Stimulated activated CD8-positive, alpha-beta memory T cell treated with anti-CD3 and anti-CD28 coated beads, Interleukin-7, amount 100 ng/mL, for 1 hour (primary cell): ENCODE data around the gene SCRN1.
"Not testable (repeated sequence)": the region's sequence is repeated elsewhere in the genome, so short reads cannot be mapped to it uniquely, and the experiment has no call there.

Source experiments
- DNase-seq, 2 donors: peaks; one replicate each; pipeline ENCODE4 v3.0.0-alpha.2; 2020; ENCODE audit warnings: low read depth in 2 of 2

SCRN1 gene

DNA sequence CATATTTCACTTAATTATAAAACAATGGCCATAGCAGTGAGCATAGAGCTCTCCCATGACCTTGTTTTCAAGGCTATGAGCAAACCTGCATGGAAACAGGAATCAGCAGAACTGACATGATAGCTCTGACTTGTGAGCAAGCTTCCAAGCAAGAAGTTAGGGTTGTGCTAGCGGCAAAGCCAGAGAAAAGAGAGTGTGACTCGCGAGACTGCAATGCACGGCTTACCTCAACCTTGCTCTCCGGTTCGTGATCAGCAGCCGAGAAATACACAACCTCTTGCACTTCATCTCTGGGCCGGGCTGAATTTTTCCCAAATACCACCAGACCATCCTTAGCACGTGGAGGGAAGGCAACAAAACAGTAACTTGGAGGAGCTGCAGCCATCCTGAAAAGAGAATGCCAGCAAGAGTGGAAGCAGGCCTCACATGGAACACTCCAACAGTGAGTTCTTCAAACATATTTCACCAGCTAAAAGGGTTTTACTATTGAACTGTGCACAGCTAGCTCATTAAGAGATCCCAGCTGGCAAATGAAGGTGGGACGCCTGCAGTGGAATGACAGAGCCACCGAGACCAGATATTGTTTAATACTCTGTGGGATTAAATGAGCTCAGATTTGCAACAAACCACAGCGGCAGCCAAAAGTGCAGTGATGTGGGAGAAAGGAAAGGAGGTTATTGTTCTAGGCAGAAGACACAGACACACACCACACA, 20.8 kb downstream of the SCRN1 start:
- no peak for DNase-seq

DNA sequence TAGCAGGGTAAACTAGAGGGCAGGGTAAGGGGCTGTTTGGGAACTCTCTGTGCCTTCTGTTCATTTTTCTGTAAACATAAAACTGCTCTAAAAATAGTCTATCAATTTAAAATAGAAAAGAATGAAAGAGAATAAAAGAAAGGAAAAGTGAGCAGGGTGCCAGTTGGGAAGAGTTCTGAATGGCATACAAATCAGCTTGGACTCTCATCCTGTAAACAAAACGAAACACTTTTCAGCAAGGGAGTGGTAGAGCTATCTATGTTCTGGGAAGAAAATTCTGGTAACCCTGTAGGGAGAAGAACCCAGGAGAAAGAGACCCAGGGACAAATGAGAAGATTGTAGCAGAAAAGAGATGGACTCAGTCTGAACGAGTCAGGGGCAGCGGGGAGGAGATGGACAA, 24.6 kb downstream of the SCRN1 start:
- no peak for DNase-seq

DNA sequence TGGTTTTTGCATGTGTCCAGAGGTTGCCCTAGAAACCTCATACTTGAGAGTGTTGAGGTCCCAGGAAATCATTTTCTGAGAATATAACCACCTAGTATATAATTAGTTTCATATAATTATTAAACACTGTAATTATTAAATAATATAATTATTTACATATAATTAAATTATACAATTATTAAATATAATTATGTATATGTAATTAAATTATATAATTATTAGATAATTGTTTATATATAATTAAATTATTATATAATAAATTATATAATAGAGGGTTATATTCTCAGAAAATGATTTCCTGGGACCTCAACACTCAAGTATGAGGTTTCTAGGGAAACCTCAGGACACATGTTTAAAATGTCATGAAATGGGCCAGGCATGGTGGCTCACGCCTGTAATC, 27.6 kb downstream of the SCRN1 start:
- DNase-seq: no peak

DNA sequence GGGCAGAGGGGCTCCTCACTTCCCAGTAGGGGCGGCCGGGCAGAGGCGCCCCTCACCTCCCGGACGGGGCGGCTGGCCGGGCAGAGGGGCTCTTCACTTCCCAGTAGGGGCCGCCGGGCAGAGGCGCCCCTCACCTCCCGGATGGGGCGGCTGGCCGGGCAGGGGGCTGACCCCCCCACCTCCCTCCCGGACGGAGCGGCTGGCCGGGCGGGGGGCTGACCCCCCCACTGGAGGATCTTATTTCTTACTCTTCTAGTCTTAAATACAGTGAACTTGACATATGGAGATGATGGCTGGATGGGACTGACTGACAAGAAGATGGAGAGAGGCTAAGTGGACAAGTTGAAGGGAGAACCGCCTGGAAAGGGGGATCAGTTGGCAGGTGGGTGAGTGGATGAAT, 28.0 kb downstream of the SCRN1 start:
- DNase-seq: not testable (repeated sequence)

DNA sequence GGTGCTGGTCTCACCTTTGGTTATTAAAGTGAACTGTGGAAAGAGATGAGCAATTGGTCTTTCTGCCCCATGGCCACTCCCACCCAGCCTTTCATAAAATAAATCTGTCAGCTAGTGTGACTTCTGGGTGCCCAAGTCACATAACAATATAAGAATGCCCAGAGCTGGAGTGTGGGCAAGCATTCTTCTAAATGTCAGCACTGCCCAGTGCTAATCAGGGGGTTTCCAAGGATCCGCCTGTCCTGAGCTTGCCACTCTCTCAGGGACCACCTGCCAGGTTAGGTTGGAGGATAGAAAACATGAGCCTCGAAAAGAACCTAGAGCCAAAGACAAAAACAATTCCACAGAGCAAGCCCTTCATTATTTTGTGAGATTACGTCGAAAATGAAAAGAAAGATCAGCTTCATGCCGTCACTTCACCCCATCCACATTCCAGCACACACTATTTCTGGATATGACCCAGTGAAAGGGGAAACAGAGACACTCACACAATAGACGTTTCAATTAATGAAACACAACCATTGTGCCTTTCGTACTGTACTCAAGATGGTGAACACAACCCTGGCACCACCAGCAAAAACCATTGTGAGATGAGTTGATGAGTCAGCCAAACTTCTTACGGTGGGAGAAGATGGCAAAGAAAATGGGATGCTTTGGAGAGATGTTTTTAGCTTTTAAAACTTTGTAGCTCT, 30.8 kb downstream of the SCRN1 start:
- no peak for DNase-seq

DNA sequence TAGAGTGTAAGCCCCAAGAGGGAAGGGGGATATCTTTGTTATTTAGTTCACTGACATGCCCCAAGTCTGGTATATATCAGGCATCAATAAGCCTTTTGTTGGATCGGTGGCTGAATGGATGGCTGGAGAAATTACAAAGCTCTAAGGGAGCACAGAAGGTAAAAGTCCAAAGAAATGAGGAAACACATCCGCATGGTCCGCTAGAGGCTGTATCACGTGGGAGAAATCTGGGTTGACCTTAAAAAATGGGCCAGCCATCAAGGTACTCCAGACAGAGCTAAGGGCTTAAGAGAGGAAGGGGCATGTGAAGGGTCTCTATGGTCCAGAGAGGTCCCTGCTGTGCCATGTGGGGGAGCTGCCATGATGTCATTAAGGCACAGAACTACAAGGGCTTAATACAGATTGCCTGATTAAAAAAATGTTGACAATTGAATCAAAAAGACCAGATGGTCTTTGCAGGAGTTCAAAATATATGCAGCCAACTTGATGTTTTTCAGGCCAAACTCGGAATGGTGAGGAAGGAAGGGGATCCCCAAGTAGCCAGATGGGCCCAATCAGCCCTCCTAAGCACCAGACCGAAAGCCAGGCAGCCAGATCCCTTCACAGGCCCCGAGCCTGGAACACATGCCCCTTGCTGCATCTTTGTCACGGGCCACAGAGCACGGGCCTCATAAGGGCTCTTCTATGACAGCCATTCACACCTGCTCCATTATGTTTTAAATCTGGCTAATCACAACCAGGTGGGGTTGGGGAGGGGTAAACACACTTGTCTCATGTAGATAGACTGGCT, 31.9 kb downstream of the SCRN1 start:
- DNase-seq: no peak

DNA sequence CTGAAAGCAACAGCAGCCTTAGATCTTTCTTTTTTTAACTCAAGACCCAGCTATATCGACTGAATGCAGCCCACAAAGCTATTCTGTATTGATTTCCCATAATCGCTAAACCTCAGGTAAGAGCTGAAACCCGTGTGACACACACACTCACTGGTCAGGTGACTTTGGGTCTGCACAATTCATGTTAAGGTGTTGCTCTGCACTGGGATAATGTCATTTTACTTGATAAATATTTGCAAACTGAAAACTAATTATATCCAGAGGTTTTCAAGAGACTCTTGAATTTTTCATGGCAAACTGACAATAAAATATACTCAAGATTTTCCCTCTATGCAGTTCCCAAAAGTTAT, 33.1 kb downstream of the SCRN1 start:
- no peak for DNase-seq

DNA sequence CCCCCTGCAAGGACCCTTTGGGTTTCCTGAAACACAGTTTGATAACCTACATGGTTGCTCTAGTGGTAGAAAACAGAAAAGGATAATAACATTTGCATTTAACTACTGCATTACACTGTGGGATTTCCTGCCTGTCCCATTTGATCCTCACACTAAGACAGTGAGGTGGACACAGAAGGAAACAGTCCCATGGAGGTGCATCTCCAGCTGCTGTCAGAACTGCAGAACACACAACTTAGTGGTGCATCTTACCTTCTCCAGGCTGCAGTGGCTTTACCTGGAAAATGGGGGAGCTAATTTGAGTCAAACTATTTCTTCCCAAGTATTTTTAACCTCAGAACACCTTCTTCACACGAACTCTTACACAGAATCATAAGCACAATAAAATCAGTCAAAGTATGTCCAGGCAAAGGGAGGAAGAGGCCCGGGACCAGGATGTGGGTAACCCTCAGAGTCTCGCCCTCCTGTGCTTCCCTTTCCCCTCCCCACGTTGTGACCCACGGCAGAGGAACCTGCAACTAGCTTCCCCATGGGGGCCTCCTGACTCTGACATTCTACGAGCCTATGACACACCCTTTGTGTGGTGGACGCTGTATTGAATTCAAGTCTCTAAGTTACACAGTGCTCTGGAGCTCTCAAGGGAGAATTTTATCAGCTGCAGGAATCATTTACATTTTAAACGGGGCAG, 33.7 kb downstream of the SCRN1 start:
- no peak for DNase-seq

DNA sequence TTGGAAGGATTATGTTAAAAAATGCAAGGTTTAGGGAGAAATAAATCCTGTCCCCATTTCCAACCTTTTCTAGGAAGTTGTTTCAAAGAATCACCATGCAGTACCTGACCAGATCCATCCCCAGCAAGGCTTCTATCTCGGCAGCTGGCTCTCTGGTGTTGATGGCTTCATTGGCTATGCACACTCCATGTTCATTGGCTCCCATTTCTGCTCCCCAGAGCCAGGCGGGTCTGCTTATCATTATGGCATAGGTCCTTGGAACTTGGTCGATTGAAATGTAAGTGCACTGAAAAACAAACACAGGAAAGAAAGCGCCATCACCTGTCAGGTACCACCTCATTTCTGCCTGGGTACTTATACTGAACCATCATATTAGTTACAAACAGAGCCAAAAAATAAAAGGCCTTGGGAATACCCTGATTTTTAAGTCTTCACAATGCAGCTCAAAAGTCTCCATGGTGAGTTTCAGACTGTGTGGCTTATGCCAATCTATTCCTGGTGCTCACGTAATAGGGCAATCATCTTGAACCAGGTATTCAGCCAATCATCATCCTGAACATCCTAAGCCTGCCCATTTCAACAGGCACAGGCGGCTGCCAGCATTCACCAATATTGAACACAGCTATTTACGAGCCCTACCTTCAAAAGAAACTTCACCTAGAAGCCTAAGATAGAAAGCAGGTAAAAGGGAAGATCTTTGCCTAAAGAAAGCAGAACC, 34.4 kb downstream of the SCRN1 start:
- no peak for DNase-seq

DNA sequence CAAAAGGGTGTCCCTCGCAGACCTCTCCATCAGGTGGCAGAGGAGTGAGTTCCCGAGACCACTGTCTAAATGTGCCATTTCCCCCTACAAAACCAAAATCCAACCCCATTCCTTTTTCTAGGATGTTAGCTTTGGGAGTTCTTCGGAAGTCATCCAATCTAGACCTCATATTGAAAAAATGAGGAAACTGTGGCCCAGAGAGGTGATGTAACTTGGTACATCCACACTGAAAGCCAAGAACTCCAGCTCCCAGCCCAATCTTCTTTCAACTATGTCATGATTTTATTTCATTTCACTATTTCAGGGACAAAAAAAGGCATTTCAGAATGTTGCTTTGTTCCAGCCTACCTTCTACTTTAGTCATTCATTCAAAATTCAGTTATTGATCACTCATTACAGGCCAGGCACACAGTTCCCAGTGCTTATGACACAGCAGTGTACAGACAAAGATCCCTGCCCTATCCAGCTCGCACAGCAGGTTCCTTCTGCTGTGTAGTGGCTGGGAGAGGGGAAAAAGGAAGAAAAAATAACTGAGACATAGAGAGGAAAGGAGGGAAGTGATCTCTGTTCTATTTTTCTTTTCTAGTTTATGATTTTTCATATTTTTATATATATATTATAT, 35.8 kb downstream of the SCRN1 start:
- no peak for DNase-seq

DNA sequence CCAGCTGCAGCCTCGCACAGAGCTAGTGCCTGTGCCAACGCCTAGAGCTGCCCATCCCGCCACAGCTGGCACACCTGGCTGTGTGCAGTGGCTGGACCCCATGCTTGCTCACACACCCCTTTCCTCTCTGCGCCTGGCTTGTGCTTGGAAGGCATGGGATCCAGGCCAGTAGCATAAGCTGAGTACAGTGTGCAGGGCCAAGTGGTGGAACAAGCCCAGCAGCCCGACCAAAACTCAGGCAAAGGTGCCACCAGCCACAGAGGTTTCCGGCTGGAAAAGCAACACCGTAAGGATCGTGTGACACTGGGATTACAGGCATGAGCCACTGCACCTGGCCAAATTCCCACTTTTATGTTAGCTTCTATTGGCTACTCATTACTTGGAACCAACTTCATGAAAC, 38.4 kb downstream of the SCRN1 start:
- no peak for DNase-seq

DNA sequence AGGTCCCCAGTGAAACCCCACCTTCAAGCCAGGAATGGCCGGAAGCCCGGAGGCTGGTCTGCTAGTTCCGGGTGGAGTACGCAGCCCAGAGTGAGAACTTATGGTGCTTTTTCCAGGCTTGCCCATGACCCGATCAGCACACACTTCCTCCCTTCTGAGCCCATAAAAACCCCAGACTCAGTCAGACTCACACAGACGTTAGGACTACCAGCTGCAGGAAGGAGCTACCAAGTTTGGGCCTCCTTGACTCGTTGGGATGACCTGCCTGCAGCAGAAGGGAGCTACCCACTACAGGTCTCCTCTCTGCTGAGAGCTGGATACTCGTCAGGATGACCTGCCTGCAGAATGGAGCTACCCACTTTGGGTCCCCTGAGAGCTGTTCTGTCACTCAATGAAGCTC, 39.1 kb downstream of the SCRN1 start:
- DNase-seq: no peak

DNA sequence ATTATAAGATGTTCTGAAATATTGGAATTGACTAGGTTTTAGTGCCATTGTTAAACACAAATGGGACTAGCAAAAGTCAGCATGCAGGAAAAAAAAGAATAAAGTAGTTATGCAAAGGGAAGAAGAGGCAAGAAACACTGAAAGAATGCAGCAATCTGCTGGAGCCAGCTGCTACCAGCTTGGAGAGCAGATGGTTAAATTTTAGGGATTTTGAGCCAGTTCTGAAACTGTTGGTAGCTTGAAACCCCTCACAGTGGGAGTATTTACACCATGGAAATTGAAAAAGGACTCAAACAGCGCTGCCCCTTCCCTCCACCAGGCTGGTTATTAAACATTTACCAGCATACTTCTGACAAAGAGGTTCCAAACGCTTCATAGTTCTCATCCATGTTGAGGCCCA, 41.0 kb downstream of the SCRN1 start:
- no peak for DNase-seq

DNA sequence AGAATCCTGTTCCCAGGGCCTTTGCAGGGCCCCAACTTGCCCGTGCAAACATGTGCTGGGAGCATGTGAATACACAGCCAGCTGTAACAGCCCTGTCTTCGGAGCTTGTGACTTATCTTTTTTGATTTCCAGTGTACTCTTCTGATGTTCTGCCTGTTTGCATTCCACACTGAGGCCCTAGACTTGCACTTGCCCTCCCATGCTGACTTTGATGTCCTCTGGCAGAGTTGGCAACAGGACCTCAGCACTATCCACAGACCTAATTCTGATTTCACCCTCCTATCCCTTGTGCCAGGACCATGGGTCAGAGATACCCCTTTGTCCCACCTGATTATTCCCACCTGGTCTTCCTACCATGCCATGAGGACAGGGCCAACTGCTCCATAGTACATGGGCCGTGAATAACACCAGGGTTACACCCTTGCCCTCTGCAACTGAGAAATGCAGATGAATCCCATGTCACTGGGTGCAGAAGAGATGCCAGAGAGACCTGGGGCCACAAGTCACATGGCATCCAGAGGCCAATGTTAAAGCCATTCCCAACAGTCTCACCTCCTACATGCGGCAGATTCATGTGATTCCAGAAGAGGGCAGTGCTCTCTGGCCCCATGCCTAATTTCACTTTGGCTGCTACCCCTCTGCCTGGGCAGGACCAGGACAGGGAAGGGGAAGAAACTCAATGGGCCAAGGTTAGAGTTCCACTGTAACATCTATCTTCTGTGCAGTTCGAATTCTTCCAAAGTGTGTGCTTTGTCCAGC, 43.0 kb downstream of the SCRN1 start:
- DNase-seq: no peak

DNA sequence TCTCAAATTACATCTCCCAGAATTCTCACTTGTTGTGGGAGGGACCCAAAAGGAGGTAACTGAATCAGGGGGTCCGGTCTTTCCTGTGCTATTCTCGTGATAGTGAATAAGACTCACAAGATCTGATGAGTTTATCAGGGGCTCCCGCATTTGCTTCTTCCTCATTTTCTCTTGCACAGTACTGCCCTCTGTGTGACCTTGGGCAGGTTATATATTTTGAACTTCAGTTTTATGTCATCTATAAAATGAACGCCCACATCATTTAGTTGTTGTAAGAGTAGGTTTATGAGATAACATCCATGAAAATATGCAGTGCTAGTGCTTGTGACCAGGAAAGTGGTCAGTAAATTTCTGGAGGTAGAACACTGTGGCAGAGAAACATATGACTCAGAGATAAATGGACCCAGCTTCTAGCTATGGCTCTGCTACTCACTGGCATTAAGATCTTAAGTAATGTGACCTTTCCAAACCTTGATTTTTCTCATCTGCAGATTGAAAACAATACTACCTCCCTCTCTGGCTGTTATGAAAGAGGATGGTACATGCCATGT, 44.3 kb downstream of the SCRN1 start:
- DNase-seq: no peak

DNA sequence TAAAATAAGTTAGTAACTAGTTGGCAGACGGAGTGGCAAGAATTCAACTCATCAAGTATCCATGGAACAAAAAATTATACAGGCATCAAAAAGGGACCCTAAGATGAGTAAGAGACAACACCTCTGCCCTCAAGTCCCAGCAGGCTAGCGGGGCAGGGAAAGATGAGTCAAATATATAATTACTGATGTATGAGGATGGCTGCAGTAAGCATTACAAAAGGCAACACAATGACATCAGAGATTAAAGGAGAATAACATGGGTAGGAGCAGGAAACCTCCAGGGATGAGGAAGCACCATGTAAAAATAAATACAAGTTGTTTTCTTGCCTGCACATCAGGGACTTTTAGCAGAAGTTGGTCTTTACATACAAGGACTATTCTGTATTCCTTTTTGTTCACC, 49.4 kb downstream of the SCRN1 start:
- DNase-seq: no peak

DNA sequence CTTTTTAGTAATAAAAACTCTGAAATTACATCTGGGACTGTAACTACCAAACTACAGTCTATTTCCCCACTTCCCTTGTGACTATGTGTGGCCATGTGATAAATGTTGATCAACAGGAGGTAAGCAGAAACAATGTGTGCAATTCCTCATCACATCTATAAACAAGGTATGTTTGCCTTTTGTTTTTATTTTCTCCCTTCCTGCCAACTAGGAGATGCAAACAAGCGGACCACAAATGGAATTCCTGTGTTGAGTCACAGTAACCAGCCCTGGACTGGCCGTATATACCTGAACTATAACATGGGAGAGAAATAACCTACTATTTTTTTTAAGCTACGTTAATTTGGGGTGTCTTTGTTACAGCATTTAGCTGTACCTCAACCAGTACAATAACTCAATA, 52.5 kb downstream of the SCRN1 start:
- DNase-seq: no peak

DNA sequence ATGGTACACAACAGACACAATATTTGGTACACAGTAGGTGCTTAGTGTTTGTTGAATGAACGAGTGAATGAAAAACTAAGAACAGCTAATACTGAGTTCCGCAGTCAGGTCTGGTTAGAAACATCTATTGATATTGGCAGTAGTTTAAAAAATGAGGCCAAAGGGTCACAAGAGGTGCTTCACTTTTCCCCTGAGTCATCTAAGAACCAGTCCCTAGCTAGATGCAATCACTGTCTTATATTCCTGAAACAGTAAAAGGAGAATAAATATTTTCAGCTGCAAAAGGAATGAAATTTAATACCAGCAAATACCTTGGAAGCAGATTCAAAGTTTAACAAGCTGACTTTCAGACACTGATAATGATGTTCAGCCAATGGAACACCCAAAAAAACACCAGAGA, 54.5 kb downstream of the SCRN1 start:
- no peak for DNase-seq

DNA sequence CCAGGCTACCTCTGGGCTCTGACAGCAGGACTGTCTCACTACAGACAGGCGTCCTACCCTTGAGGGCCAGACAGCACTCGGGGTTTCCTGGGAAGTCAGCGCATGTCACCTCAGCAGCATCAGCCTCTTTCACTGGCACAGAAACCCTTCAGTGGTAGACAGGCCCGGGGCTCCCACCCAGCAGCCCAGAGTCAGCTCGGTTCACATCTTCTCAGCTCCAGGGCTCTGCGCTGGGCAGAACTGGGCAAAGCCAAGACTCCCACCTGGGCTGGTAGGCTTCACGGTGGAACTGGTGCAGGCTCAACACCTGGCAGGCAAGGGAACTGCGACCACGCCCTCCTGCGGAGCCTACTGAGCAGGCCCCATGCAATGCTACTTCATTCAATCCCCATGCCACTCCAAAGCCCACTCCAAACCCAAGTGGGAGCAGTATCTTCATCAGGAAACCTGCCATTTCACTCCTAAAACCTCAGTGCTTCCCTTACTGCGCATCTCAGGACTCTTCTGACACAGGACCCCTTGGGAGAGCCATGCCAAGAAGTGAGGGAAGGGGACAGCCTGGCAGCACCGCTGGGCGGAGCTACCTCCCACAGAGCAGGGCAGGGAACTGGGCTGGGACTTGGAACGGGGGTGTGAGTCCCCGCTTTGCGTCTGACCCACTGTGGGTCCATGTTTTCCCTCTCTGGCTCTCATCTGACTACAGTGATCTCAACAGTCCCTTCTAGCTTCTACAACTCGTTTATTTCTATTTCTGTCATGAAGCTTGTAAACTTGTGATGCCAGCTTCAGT, 60.4 kb downstream of the SCRN1 start:
- DNase-seq: no peak
